ENCODE measurements around the gene MRPL53. TPM values are rescaled to one million over a fixed set of nuclear protein-coding genes. Genes with fewer than 3 reads are reported as not detected.
"Not testable (repeated sequence)": the region's sequence is repeated elsewhere in the genome, so short reads cannot be mapped to it uniquely, and the experiment has no call there.

The MRPL53 gene
- total and polyA plus RNA-seq, 9 donors: 52.5 to 87.9 (median 81.1) TPM

DNA sequence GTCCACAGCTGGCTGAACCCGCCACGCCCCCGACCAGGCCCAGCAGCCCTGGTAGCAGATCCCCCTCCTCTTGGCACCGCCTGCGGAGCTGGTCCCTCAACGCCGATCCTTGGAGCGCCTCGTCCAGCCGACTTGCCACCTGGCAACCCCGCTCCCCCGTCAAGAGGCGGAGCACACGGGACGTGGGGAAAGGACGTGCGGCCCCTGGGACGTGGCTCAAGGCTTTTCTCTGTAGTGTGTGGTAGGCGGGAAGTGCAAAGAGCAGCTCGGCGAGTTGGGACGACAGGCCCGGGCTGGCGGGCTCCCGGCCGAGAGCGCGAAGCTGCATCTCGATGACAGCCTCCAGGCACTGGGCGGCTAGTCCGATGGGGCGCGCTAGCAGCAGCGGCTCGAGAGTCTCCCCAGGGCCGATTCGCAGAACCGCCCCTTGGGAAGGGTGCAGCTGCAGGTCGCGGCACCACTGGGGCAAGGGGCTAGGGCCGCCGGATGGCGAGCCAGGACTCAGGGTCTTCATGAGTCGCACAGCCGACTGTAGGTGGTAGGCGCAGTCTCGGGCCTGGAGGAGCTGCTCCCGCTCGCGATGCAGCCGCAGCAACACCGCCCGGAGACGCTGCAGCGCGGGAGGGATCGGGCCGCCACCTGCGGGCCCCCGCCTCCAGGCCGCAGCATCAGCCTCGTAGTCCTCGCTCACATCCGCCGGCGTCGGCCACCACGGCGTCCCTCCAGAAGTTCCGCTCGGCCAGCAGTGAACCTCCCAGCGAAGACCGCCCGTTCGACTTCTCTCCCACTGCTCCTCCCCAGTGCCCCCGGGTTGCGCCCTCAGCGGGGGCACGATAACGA lies 9.7 kb upstream of the MRPL53 start:
- Histone ChIP-seq H3K27me3 (ENCODE audit: control insufficient read depth, insufficient read depth, low read length) (no peaks in the 10 kb centered on the region), H3K4me3 (ENCODE audit: low read length) (peak overlapping the region; percentile 86), H3K36me3 (ENCODE audit: control insufficient read depth, insufficient read depth, low read length) (peaks cover 29% of the 10 kb centered on the region), H3K9me3 (replicated peaks; ENCODE audit: control insufficient read depth, low read depth, low read length) (no peaks in the 10 kb centered on the region), H3K4me1 (ENCODE audit: control insufficient read depth, insufficient read depth, low read length) (peaks cover 24% of the 10 kb centered on the region), H3K27ac (ENCODE audit: low read length) (peak overlapping the region; percentile 96)
- DNase-seq: no peak
- WGBS (ENCODE audit: insufficient coverage): under 1% methylated on average over 69 of the region's 80 CpGs

- Histone ChIP-seq H3K36me3 (ENCODE audit: control insufficient read depth, insufficient read depth, low read length) (peaks cover 35% of the 10 kb centered on the region), H3K4me3 (ENCODE audit: low read length) (peak overlapping the region; percentile 86), H3K27ac (ENCODE audit: low read length) (no peak overlapping the region), H3K9me3 (replicated peaks; ENCODE audit: control insufficient read depth, low read depth, low read length) (no peaks in the 10 kb centered on the region), H3K27me3 (ENCODE audit: control insufficient read depth, insufficient read depth, low read length) (no peaks in the 10 kb centered on the region), H3K4me1 (ENCODE audit: control insufficient read depth, insufficient read depth, low read length) (peaks cover 24% of the 10 kb centered on the region)
- DNase-seq: no peak
- no CpG with 5 or more reads among the region's 3 CpGs for WGBS (ENCODE audit: insufficient coverage)
Measured at GRCh38 chr2:74481431-74481830, 9.0 kb upstream of the MRPL53 start.

GRCh38 chr2:74474899-74475298 lies 2.4 kb upstream of the MRPL53 start:
- H3K36me3 ChIP-seq (ENCODE audit: control insufficient read depth, insufficient read depth, low read length): peaks cover 39% of the 10 kb centered on the region
- H3K9me3 ChIP-seq (replicated peaks; ENCODE audit: control insufficient read depth, low read depth, low read length): no peaks in the 10 kb centered on the region
- H3K4me3 ChIP-seq (ENCODE audit: low read length): no peak overlapping the region
- H3K27ac ChIP-seq (ENCODE audit: low read length): no peak overlapping the region
- no peaks in the 10 kb centered on the region for H3K27me3 ChIP-seq (ENCODE audit: control insufficient read depth, insufficient read depth, low read length)
- H3K4me1 ChIP-seq (ENCODE audit: control insufficient read depth, insufficient read depth, low read length): peaks cover 11% of the 10 kb centered on the region
- DNase-seq: no peak
- WGBS (ENCODE audit: insufficient coverage): 78% methylated on average over 5 of the region's 5 CpGs

DNA sequence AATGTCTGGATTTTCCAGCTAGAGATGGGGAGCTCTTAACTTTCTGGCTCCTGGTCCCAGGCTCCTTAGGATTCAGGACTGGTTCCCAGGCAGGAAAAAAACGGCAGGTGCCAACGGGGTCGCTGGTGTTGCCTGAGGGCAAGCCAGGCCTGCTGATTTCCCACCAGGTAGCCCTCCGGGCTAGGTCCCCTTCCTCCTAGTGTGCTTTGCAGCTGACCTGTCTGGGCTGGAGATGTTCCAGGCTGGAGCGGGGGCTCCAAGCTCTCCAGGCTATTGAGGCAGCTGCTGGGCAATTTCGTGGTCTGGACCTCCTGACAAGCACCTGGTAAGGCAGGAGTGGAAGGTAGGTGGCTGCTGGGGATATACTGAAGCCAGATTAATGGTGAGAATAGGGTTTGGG lies 2.0 kb upstream of the MRPL53 start:
- no peak for DNase-seq
- H3K4me3 ChIP-seq (ENCODE audit: low read length): no peak overlapping the region
- peaks cover 38% of the 10 kb centered on the region for H3K36me3 ChIP-seq (ENCODE audit: control insufficient read depth, insufficient read depth, low read length)
- H3K27me3 ChIP-seq (ENCODE audit: control insufficient read depth, insufficient read depth, low read length): no peaks in the 10 kb centered on the region
- whole genome bisulfite sequencing (ENCODE audit: insufficient coverage): 91% methylated on average over 6 of the region's 6 CpGs
- H3K27ac ChIP-seq (ENCODE audit: low read length): no peak overlapping the region
- no peaks in the 10 kb centered on the region for H3K9me3 ChIP-seq (replicated peaks; ENCODE audit: control insufficient read depth, low read depth, low read length)
- peaks cover 11% of the 10 kb centered on the region for H3K4me1 ChIP-seq (ENCODE audit: control insufficient read depth, insufficient read depth, low read length)

GRCh38 chr2:74472945-74473258 lies 422 bp upstream of the MRPL53 start:
- DNase-seq: no peak
- Histone ChIP-seq H3K36me3 (ENCODE audit: control insufficient read depth, insufficient read depth, low read length) (peaks cover 34% of the 10 kb centered on the region), H3K9me3 (replicated peaks; ENCODE audit: control insufficient read depth, low read depth, low read length) (no peaks in the 10 kb centered on the region), H3K27me3 (ENCODE audit: control insufficient read depth, insufficient read depth, low read length) (no peaks in the 10 kb centered on the region), H3K4me3 (ENCODE audit: low read length) (peak overlapping the region; percentile 51), H3K4me1 (ENCODE audit: control insufficient read depth, insufficient read depth, low read length) (peaks cover 11% of the 10 kb centered on the region), H3K27ac (ENCODE audit: low read length) (peak overlapping the region; percentile 86)
- WGBS (ENCODE audit: insufficient coverage): 0% methylated on average over 3 of the region's 7 CpGs

DNA sequence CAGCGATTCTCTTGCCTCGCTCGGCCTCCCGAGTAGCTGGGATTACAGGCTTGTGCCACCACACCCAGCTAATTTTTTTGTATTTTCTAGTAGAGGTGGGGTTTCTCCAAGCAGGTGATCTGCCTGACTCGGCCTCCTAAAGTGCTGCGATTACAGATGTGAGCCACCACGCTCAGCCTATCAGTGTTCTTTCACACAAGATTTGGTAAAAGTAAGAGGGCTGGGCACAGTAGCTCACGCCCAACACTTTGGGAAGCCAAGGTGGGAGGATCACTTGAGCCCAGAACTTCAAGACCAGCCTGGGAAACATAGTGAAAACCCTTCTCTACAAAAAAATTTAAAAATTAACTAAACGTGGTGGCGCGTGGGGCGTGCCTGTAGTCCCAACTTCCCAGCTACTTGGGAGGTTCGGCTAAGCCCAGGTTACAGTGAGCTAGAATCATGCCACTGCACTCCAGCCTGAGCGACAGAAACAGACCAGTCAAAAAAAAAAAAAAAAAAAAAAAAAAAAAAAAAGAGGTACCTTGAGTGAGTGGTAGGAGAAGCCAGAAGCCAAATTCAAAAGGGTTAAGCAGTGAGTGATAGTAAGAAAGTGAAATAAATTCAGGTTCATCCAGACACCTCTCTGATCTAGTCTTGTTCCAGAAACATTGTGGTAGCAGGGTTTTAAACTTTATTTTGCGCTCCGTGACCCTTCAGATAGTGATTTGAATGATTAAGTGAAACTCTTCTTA lies 981 bp downstream of the MRPL53 start:
- 45% methylated on average over 4 of the region's 16 CpGs for WGBS (ENCODE audit: insufficient coverage)
- no peak for DNase-seq
- H3K4me1 ChIP-seq (ENCODE audit: control insufficient read depth, insufficient read depth, low read length): peaks cover 11% of the 10 kb centered on the region
- H3K4me3 ChIP-seq (ENCODE audit: low read length): peak overlapping the region; percentile 51
- peaks cover 22% of the 10 kb centered on the region for H3K36me3 ChIP-seq (ENCODE audit: control insufficient read depth, insufficient read depth, low read length)
- H3K9me3 ChIP-seq (replicated peaks; ENCODE audit: control insufficient read depth, low read depth, low read length): no peaks in the 10 kb centered on the region
- no peaks in the 10 kb centered on the region for H3K27me3 ChIP-seq (ENCODE audit: control insufficient read depth, insufficient read depth, low read length)
- H3K27ac ChIP-seq (ENCODE audit: low read length): peak overlapping the region; percentile 86

GRCh38 chr2:74470742-74471141 lies 1.7 kb downstream of the MRPL53 start:
- Histone ChIP-seq H3K4me1 (ENCODE audit: control insufficient read depth, insufficient read depth, low read length) (peaks cover 11% of the 10 kb centered on the region), H3K36me3 (ENCODE audit: control insufficient read depth, insufficient read depth, low read length) (peaks cover 17% of the 10 kb centered on the region)
- whole genome bisulfite sequencing (ENCODE audit: insufficient coverage): 95% methylated on average over 4 of the region's 12 CpGs
- not testable (repeated sequence) for H3K27ac ChIP-seq (ENCODE audit: low read length); H3K27me3 ChIP-seq (ENCODE audit: control insufficient read depth, insufficient read depth, low read length); H3K9me3 ChIP-seq (replicated peaks; ENCODE audit: control insufficient read depth, low read depth, low read length); DNase-seq; H3K4me3 ChIP-seq (ENCODE audit: low read length)

DNA sequence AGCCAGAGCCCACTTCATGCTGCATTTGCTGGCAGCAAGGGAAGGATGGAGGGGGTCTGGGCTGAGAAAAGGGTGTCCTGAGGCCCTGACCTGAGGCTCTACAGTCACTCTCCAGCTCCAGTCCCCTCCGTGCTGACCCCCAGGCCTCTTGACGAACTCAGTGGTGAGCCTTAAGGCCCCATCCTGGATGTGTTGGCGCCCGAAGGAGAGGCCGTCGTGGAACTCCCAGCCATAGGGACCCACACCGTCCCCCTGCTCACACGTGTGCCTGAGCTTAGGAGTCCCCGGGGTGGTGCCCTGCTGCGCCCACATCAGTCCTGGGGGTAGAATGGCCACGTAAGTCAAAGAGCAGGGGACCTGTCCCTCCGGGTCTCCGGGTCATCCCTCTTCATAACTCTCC lies 8.1 kb downstream of the MRPL53 start:
- Histone ChIP-seq H3K27me3 (ENCODE audit: control insufficient read depth, insufficient read depth, low read length) (no peaks in the 10 kb centered on the region), H3K27ac (ENCODE audit: low read length) (peak overlapping the region; percentile 7), H3K4me3 (ENCODE audit: low read length) (peak overlapping the region; percentile 90), H3K36me3 (ENCODE audit: control insufficient read depth, insufficient read depth, low read length) (peaks cover 26% of the 10 kb centered on the region), H3K4me1 (ENCODE audit: control insufficient read depth, insufficient read depth, low read length) (peaks cover 13% of the 10 kb centered on the region), H3K9me3 (replicated peaks; ENCODE audit: control insufficient read depth, low read depth, low read length) (no peaks in the 10 kb centered on the region)
- peak; percentile 19 for DNase-seq
- under 1% methylated on average over 11 of the region's 13 CpGs for WGBS (ENCODE audit: insufficient coverage)

DNA sequence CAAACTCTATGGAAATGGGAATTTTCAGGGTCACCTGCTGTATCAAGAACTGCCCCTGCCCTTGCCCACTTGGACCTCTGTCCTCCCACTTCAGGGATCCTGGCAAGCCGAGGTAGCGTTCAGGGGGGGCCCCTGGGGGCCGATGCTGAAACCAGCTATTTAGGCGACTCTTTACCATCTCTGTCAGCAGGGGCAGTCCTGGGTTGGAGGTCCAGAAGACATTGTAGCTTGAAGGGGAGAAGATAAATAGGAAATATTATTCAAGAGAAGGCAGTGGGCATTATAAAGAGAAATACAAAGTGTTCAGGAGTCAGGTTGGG lies 9.7 kb downstream of the MRPL53 start:
- WGBS (ENCODE audit: insufficient coverage): 80% methylated on average over 1 of the region's 4 CpGs
- peaks cover 26% of the 10 kb centered on the region for H3K36me3 ChIP-seq (ENCODE audit: control insufficient read depth, insufficient read depth, low read length)
- no peak for DNase-seq
- H3K27ac ChIP-seq (ENCODE audit: low read length): no peak overlapping the region
- H3K9me3 ChIP-seq (replicated peaks; ENCODE audit: control insufficient read depth, low read depth, low read length): no peaks in the 10 kb centered on the region
- no peaks in the 10 kb centered on the region for H3K27me3 ChIP-seq (ENCODE audit: control insufficient read depth, insufficient read depth, low read length)
- peaks cover 19% of the 10 kb centered on the region for H3K4me1 ChIP-seq (ENCODE audit: control insufficient read depth, insufficient read depth, low read length)
- no peak overlapping the region for H3K4me3 ChIP-seq (ENCODE audit: low read length)

DNA sequence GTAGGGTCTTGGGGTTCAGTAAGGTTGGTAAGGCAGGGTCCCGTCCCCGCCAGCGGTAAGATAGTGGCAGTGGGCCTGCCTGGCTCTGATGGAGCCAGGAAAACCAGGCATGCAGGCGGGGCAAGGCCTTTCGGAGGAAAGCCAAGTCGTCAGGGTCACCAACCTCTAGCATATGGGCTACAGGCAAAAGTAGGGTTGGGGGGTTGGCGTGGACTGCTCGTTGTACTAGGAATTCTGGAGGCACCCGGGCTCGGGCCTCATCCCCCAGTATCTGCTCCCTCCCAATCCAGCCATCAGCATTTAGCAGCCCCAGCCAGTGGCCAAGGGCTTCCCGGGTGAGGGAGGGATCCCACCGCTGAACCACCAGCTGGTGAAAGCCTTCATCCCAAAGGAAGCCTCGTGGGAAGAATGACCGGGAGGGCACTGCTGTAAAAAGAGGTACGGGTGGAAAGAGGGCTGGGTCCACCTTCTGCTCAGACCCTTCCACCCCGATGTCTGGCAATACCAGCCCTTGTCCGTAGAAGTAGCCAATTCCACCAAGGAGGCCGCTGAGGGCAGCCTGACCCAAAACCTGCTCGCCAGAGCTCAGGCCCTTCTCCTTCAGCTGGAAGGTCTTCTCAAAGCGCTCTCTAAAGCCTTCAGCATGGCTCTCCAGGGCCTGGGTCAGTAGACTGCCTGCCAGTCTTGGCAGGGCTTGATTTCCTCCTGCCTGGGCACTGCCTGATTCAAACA lies 10.3 kb downstream of the MRPL53 start:
- no peak for DNase-seq
- Histone ChIP-seq H3K27me3 (ENCODE audit: control insufficient read depth, insufficient read depth, low read length) (no peaks in the 10 kb centered on the region), H3K9me3 (replicated peaks; ENCODE audit: control insufficient read depth, low read depth, low read length) (no peaks in the 10 kb centered on the region), H3K27ac (ENCODE audit: low read length) (no peak overlapping the region), H3K4me1 (ENCODE audit: control insufficient read depth, insufficient read depth, low read length) (peaks cover 19% of the 10 kb centered on the region), H3K4me3 (ENCODE audit: low read length) (no peak overlapping the region), H3K36me3 (ENCODE audit: control insufficient read depth, insufficient read depth, low read length) (peaks cover 26% of the 10 kb centered on the region)
- WGBS (ENCODE audit: insufficient coverage): 93% methylated on average over 12 of the region's 20 CpGs
